ENCODE measurements around the gene ABCA13.

DNA sequence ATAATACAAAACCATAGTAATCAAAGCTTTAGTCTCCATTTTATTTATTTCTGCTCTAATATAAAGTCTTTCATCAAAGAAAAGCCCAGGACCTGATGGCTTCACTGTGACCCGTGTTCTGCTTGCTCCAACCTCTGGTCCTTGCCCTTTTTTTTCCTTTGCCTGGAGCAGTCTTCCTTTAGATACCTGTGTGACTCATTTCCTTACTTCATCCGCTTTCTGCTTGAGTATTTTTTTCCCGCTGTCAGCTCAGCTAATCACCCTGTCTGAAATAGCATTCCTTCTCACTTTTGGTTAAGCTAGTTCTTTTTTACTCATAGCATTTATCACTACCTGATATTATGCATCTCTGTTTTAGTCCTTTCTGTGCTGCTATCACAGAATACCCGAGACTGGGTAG lies 194.8 kb downstream of the ABCA13 start:
- TF ChIP-seq, protein P1, sequence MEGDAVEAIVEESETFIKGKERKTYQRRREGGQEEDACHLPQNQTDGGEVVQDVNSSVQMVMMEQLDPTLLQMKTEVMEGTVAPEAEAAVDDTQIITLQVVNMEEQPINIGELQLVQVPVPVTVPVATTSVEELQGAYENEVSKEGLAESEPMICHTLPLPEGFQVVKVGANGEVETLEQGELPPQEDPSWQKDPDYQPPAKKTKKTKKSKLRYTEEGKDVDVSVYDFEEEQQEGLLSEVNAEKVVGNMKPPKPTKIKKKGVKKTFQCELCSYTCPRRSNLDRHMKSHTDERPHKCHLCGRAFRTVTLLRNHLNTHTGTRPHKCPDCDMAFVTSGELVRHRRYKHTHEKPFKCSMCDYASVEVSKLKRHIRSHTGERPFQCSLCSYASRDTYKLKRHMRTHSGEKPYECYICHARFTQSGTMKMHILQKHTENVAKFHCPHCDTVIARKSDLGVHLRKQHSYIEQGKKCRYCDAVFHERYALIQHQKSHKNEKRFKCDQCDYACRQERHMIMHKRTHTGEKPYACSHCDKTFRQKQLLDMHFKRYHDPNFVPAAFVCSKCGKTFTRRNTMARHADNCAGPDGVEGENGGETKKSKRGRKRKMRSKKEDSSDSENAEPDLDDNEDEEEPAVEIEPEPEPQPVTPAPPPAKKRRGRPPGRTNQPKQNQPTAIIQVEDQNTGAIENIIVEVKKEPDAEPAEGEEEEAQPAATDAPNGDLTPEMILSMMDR (IDR thresholded peaks at IDR 0.05) = no peak
- no peak for TF ChIP-seq POLR2AphosphoS5 (IDR thresholded peaks at IDR 0.05)
